ENCODE results near the gene LOXHD1.

The LOXHD1 gene

GRCh38 chr18:46567196-46567595 lies 89.8 kb downstream of the LOXHD1 start:
- Mint-ChIP-seq H3K4me1 (no peaks in the 10 kb centered on the region), H3K36me3 (no peaks in the 10 kb centered on the region), H3K9me3 (no peaks in the 10 kb centered on the region), H3K27ac (no peak overlapping the region), H3K27me3 (peaks cover 16 to 21% of the 10 kb centered on the region in 2 donors), H3K4me3 (no peak overlapping the region)
- ATAC-seq (replicated peaks) (no peak), DNase-seq (no peak)

GRCh38 chr18:46566111-46566510 lies 90.9 kb downstream of the LOXHD1 start:
- no peak for ATAC-seq (replicated peaks)
- Mint-ChIP-seq H3K4me1 (no peaks in the 10 kb centered on the region), H3K9me3 (no peaks in the 10 kb centered on the region), H3K36me3 (no peaks in the 10 kb centered on the region), H3K27ac (no peak overlapping the region), H3K27me3 (peaks cover 13 to 24% of the 10 kb centered on the region in 2 donors), H3K4me3 (no peak overlapping the region)
- DNase-seq, result no peak

- H3K27me3 Mint-ChIP-seq, result peaks cover 17 to 28% of the 10 kb centered on the region in 2 donors
- no peak overlapping the region for H3K27ac Mint-ChIP-seq
- H3K4me1 Mint-ChIP-seq, result no peaks in the 10 kb centered on the region
- H3K9me3 Mint-ChIP-seq, result no peaks in the 10 kb centered on the region
- DNase-seq (no peak), ATAC-seq (replicated peaks) (no peak)
- no peaks in the 10 kb centered on the region for H3K36me3 Mint-ChIP-seq
- no peak overlapping the region for H3K4me3 Mint-ChIP-seq
These were observed 91.8 kb downstream of the LOXHD1 start for GRCh38 chr18:46565256-46565655.

- DNase-seq, result no peak
- no peak overlapping the region for H3K4me3 Mint-ChIP-seq
- no peaks in the 10 kb centered on the region for H3K36me3 Mint-ChIP-seq
- ATAC-seq (replicated peaks), result no peak
- no peak overlapping the region for H3K27ac Mint-ChIP-seq
- no peaks in the 10 kb centered on the region for H3K9me3 Mint-ChIP-seq
- no peaks in the 10 kb centered on the region for H3K4me1 Mint-ChIP-seq
- H3K27me3 Mint-ChIP-seq, result peaks cover 15 to 16% of the 10 kb centered on the region in 2 donors
These were observed 93.7 kb downstream of the LOXHD1 start for GRCh38 chr18:46563317-46563716.

- peaks cover 15 to 16% of the 10 kb centered on the region in 2 donors for H3K27me3 Mint-ChIP-seq
- no peak for DNase-seq
- H3K36me3 Mint-ChIP-seq, result no peaks in the 10 kb centered on the region
- H3K9me3 Mint-ChIP-seq, result no peaks in the 10 kb centered on the region
- H3K4me3 Mint-ChIP-seq, result no peak overlapping the region
- no peak overlapping the region for H3K27ac Mint-ChIP-seq
- no peaks in the 10 kb centered on the region for H3K4me1 Mint-ChIP-seq
- no peak for ATAC-seq (replicated peaks)
These were observed 94.3 kb downstream of the LOXHD1 start for GRCh38 chr18:46562674-46563192.

GRCh38 chr18:46560671-46561045 lies 96.4 kb downstream of the LOXHD1 start:
- no peaks in the 10 kb centered on the region for H3K9me3 Mint-ChIP-seq
- H3K4me1 Mint-ChIP-seq, result no peaks in the 10 kb centered on the region
- peaks cover 7 to 8% of the 10 kb centered on the region in 2 donors for H3K27me3 Mint-ChIP-seq
- ATAC-seq (replicated peaks), result no peak
- no peak for DNase-seq
- H3K4me3 Mint-ChIP-seq, result no peak overlapping the region
- H3K27ac Mint-ChIP-seq, result no peak overlapping the region
- no peaks in the 10 kb centered on the region for H3K36me3 Mint-ChIP-seq

GRCh38 chr18:46559946-46560670 lies 96.9 kb downstream of the LOXHD1 start:
- H3K27ac Mint-ChIP-seq, result no peak overlapping the region
- H3K4me3 Mint-ChIP-seq, result no peak overlapping the region
- no peaks in the 10 kb centered on the region for H3K4me1 Mint-ChIP-seq
- DNase-seq, result no peak
- H3K27me3 Mint-ChIP-seq, result peaks cover 7 to 8% of the 10 kb centered on the region in 2 donors
- ATAC-seq (replicated peaks), result no peak
- no peaks in the 10 kb centered on the region for H3K9me3 Mint-ChIP-seq
- no peaks in the 10 kb centered on the region for H3K36me3 Mint-ChIP-seq

GRCh38 chr18:46559296-46559695 lies 97.7 kb downstream of the LOXHD1 start:
- no peaks in the 10 kb centered on the region for H3K4me1 Mint-ChIP-seq
- no peaks in the 10 kb centered on the region for H3K36me3 Mint-ChIP-seq
- no peak overlapping the region for H3K27ac Mint-ChIP-seq
- no peak overlapping the region for H3K4me3 Mint-ChIP-seq
- no peak for ATAC-seq (replicated peaks)
- DNase-seq, result no peak
- no peaks in the 10 kb centered on the region for H3K9me3 Mint-ChIP-seq
- H3K27me3 Mint-ChIP-seq, result peaks cover 7 to 8% of the 10 kb centered on the region in 2 donors

GRCh38 chr18:46556590-46557206 lies 100.3 kb downstream of the LOXHD1 start:
- no peaks in the 10 kb centered on the region for H3K36me3 Mint-ChIP-seq
- H3K27ac Mint-ChIP-seq, result no peak overlapping the region
- no peaks in the 10 kb centered on the region for H3K4me1 Mint-ChIP-seq
- DNase-seq (no peak), ATAC-seq (replicated peaks) (no peak)
- no peaks in the 10 kb centered on the region for H3K9me3 Mint-ChIP-seq
- H3K4me3 Mint-ChIP-seq, result no peak overlapping the region
- H3K27me3 Mint-ChIP-seq, result peaks cover 6 to 14% of the 10 kb centered on the region in 2 donors

- H3K4me3 Mint-ChIP-seq, result no peak overlapping the region
- H3K9me3 Mint-ChIP-seq, result no peaks in the 10 kb centered on the region
- H3K4me1 Mint-ChIP-seq, result no peaks in the 10 kb centered on the region
- peaks cover 3 to 14% of the 10 kb centered on the region in 2 donors for H3K27me3 Mint-ChIP-seq
- DNase-seq (no peak), ATAC-seq (replicated peaks) (peak; percentile 29 to 43)
- H3K27ac Mint-ChIP-seq, result no peak overlapping the region
- H3K36me3 Mint-ChIP-seq, result no peaks in the 10 kb centered on the region
These were observed 101.3 kb downstream of the LOXHD1 start for GRCh38 chr18:46555724-46556123.

- H3K36me3 Mint-ChIP-seq, result no peaks in the 10 kb centered on the region
- H3K9me3 Mint-ChIP-seq, result no peaks in the 10 kb centered on the region
- ATAC-seq (replicated peaks) (no peak), DNase-seq (no peak)
- peaks cover 0 to 9% of the 10 kb centered on the region in 2 donors for H3K27me3 Mint-ChIP-seq
- no peaks in the 10 kb centered on the region for H3K4me1 Mint-ChIP-seq
- H3K4me3 Mint-ChIP-seq, result no peak overlapping the region
- no peak overlapping the region for H3K27ac Mint-ChIP-seq
These were observed 101.8 kb downstream of the LOXHD1 start for GRCh38 chr18:46555213-46555612.

- Mint-ChIP-seq H3K36me3 (no peaks in the 10 kb centered on the region), H3K9me3 (no peaks in the 10 kb centered on the region), H3K27ac (no peak overlapping the region), H3K4me1 (no peaks in the 10 kb centered on the region), H3K4me3 (no peak overlapping the region), H3K27me3 (peaks cover 0 to 7% of the 10 kb centered on the region in 2 donors)
- no peak for DNase-seq
- ATAC-seq (replicated peaks), result no peak
These were observed 102.5 kb downstream of the LOXHD1 start for GRCh38 chr18:46554406-46555080.

GRCh38 chr18:46550609-46551008 lies 106.4 kb downstream of the LOXHD1 start:
- DNase-seq (no peak), ATAC-seq (replicated peaks) (no peak)
- no peaks in the 10 kb centered on the region for H3K36me3 Mint-ChIP-seq
- peaks cover 3 to 6% of the 10 kb centered on the region in 2 donors for H3K9me3 Mint-ChIP-seq
- H3K4me3 Mint-ChIP-seq, result no peak overlapping the region
- no peak overlapping the region for H3K27ac Mint-ChIP-seq
- peaks cover 15 to 18% of the 10 kb centered on the region in 2 donors for H3K27me3 Mint-ChIP-seq
- no peaks in the 10 kb centered on the region for H3K4me1 Mint-ChIP-seq

- Mint-ChIP-seq H3K9me3 (peaks cover 3 to 6% of the 10 kb centered on the region in 2 donors), H3K4me3 (no peak overlapping the region), H3K27ac (no peak overlapping the region), H3K27me3 (peaks cover 13 to 15% of the 10 kb centered on the region in 2 donors), H3K4me1 (no peaks in the 10 kb centered on the region), H3K36me3 (no peaks in the 10 kb centered on the region)
- ATAC-seq (replicated peaks) (no peak), DNase-seq (no peak)
These were observed 109.5 kb downstream of the LOXHD1 start for GRCh38 chr18:46547520-46547919.
